Stimulated activated CD8-positive, alpha-beta memory T cell treated with anti-CD3 and anti-CD28 coated beads, Interleukin-12 subunit alpha, Interleukin-12 subunit beta, amount 100 ng/mL, for 1 hour (primary cell): ENCODE results near the gene FRMD3.
A peak's percentile ranks its signal among the peaks of the same experiment; 100 is the strongest.

Source experiments
- DNase-seq: peaks from one replicate; pipeline ENCODE4 v3.0.0-alpha.2; 2020; ENCODE audit warnings: low read depth

Gene FRMD3

GRCh38 chr9:83334320-83334719 lies 203.9 kb downstream of the FRMD3 start:
- peak; percentile 43 for DNase-seq

GRCh38 chr9:83330207-83331196 lies 207.7 kb downstream of the FRMD3 start:
- DNase-seq, result no peak

- no peak for DNase-seq
These were observed 210.2 kb downstream of the FRMD3 start for GRCh38 chr9:83327750-83328622.

- no peak for DNase-seq
These were observed 210.9 kb downstream of the FRMD3 start for GRCh38 chr9:83327323-83327722.

GRCh38 chr9:83323148-83323547 lies 215.1 kb downstream of the FRMD3 start:
- no peak for DNase-seq

- DNase-seq, result no peak
These were observed 215.8 kb downstream of the FRMD3 start for GRCh38 chr9:83322438-83322837.

GRCh38 chr9:83317244-83317643 lies 221.0 kb downstream of the FRMD3 start:
- DNase-seq, result no peak

GRCh38 chr9:83315649-83316048 lies 222.6 kb downstream of the FRMD3 start:
- no peak for DNase-seq

GRCh38 chr9:83313781-83314180 lies 224.4 kb downstream of the FRMD3 start:
- DNase-seq, result no peak

GRCh38 chr9:83312537-83312936 lies 225.7 kb downstream of the FRMD3 start:
- no peak for DNase-seq

GRCh38 chr9:83307066-83307724 lies 231.0 kb downstream of the FRMD3 start:
- no peak for DNase-seq

GRCh38 chr9:83304686-83305085 lies 233.5 kb downstream of the FRMD3 start:
- DNase-seq, result no peak

- DNase-seq, result no peak
These were observed 238.6 kb downstream of the FRMD3 start for GRCh38 chr9:83299571-83299970.

GRCh38 chr9:83299094-83299493 lies 239.1 kb downstream of the FRMD3 start:
- no peak for DNase-seq

- no peak for DNase-seq
These were observed 242.1 kb downstream of the FRMD3 start for GRCh38 chr9:83296123-83296522.

GRCh38 chr9:83294816-83295215 lies 243.4 kb downstream of the FRMD3 start:
- no peak for DNase-seq

GRCh38 chr9:83291196-83291595 lies 247.0 kb downstream of the FRMD3 start:
- no peak for DNase-seq

- DNase-seq, result no peak
These were observed 247.5 kb downstream of the FRMD3 start for GRCh38 chr9:83290692-83291091.

GRCh38 chr9:83287021-83287420 lies 251.2 kb downstream of the FRMD3 start:
- DNase-seq, result no peak

GRCh38 chr9:83285445-83286225 lies 252.6 kb downstream of the FRMD3 start:
- no peak for DNase-seq

GRCh38 chr9:83284746-83285145 lies 253.5 kb downstream of the FRMD3 start:
- DNase-seq, result no peak
